Measurements from ENCODE around the gene TRPM6.
"Not testable (repeated sequence)": the region's sequence is repeated elsewhere in the genome, so short reads cannot be mapped to it uniquely, and the experiment has no call there.

Gene TRPM6

DNA sequence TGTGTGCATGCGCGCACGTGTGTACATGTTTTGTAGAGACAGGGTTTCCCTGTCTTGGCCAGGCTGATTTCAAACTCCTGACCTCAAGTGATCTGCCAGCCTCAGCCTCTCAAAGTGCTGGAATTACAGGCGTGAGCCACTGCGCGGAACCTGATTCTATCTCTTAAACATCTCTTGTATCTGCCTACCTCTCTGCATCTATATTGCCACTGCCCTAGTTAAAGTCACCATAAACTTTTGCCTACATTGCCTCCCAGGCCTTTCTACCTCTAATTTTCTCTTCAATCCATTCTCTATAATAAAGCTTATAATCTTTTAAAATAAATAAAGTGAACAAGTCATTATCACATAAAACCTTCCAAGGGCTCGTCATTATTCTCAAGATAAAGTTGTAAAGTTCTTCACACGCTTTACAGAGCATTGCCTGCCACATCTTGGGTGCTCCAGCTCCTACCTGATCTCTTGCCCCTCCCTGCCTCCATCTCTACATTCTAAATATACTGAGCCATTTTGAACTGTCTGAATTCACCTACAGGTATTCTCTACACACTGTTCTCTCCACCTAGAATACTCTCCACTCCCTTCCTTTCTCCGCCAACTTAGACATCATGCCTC is 15.0 kb downstream of the TRPM6 start:
- in situ Hi-C loops (cut with HindIII; ENCODE audit: low pct_unique_long_range_greater_than_20kb, low sequenced_read_pairs) = no loop called here
- no peak for DNase-seq (ENCODE audit: low read depth in 1 of 2, low spot score in 1 of 2)
- no peak for TF ChIP-seq JUND (IDR thresholded peaks at IDR 0.05; ENCODE audit: low read depth)

DNA sequence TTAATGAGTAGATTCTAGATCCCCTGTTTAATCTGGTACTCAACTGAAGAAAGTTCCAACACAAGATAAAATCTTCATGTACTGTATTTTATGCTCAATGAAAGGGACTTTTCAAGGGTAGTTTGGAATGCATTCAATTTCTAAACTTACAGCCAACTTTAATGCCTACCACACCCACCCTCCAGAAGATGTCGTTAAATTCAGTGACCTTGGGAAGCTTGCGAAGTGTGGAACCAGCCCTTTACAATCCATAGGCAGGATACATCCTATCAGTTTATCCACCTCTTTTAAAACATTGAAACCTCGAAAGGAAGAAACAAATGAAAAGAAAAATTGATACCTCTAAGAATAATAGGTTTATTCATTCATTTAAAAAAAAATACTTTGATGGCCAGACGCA is 20.2 kb downstream of the TRPM6 start:
- in situ Hi-C loops (cut with HindIII; ENCODE audit: low pct_unique_long_range_greater_than_20kb, low sequenced_read_pairs) = no loop called here
- DNase-seq (ENCODE audit: low read depth in 1 of 2, low spot score in 1 of 2) = no peak
- TF ChIP-seq JUND (IDR thresholded peaks at IDR 0.05; ENCODE audit: low read depth) = no peak

DNA sequence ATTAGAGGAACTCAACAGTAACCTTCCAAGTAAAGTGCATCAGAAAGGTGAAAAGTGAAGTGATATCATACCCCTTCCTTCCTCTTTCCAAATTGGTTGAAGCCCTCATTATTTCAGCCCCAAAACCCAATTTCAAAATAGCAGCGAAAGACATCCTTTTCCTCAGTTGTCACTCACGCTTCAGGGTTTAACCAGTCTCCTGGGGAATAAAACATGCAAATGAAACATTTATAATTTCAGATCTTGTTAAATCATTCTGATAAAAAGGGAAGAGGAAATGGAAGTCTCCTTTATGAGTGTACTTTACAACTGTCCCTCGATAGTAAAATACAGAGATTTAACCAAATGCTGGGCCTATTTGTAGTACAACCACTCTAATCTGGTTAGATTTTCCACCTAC is 22.5 kb downstream of the TRPM6 start:
- no peak for DNase-seq (ENCODE audit: low read depth in 1 of 2, low spot score in 1 of 2)
- no peak for TF ChIP-seq JUND (IDR thresholded peaks at IDR 0.05; ENCODE audit: low read depth)

DNA sequence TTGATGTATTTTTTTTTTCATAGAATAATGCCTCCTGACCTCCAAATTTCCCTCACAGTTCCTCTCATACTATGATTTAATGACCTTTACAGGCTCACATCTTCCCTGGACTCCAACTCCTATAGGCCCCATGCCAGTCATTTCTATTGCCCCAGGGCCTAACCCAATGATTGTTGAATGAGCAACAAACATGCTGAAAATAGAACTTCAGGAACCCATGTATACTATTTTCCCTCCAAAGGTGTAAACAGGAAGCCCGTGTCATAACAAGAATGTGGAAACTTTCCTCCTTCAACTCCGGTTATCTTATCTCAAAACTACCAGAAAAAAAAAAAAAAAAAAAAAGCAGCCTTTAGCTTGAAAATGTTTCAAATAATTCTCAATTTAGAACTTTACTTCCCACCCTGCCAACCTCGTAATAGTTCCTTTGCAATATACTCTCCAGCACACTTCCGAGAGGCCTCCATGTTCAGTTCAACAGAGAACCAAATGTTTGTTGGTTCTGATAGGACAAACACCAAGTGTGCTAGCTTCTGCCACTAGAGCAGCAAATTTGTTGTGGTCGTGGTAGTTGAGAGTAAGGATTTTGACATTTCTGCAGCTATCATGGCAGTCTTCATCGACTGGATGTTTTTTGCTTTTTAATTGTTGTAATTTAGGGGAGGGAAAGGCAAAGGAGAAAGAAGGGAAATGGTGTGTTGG is 25.8 kb downstream of the TRPM6 start:
- in situ Hi-C loops (cut with HindIII; ENCODE audit: low pct_unique_long_range_greater_than_20kb, low sequenced_read_pairs) = no loop called here
- peak in 1 of 2 experiments; percentile 9 for DNase-seq (ENCODE audit: low read depth in 1 of 2, low spot score in 1 of 2)
- TF ChIP-seq JUND (IDR thresholded peaks at IDR 0.05; ENCODE audit: low read depth) = no peak

More for the DNA sequence above, 22.5 kb downstream of the TRPM6 start:
- in situ Hi-C loops (cut with HindIII; ENCODE audit: low pct_unique_long_range_greater_than_20kb, low sequenced_read_pairs) = no loop called here

DNA sequence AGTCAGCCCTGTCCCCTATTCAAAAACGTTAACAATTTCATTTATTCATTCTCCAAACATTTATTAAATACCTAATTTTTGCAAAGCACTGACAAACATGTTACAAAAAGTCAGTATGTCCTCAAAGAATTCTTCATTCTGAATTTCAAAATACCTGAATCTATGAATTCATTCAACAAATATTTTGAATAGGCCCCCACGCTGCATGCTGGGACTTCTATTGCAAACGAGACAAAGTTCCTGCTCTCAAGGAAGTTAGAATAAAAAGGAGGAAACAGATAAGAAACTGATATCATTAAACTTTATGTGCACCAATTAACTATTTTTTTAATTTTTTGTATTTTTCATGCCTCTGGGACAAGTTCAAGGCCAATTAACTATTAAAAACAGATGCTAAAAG is 26.6 kb downstream of the TRPM6 start:
- no peak for DNase-seq (ENCODE audit: low read depth in 1 of 2, low spot score in 1 of 2)
- in situ Hi-C loops (cut with HindIII; ENCODE audit: low pct_unique_long_range_greater_than_20kb, low sequenced_read_pairs) = no loop called here
- no peak for TF ChIP-seq JUND (IDR thresholded peaks at IDR 0.05; ENCODE audit: low read depth)

DNA sequence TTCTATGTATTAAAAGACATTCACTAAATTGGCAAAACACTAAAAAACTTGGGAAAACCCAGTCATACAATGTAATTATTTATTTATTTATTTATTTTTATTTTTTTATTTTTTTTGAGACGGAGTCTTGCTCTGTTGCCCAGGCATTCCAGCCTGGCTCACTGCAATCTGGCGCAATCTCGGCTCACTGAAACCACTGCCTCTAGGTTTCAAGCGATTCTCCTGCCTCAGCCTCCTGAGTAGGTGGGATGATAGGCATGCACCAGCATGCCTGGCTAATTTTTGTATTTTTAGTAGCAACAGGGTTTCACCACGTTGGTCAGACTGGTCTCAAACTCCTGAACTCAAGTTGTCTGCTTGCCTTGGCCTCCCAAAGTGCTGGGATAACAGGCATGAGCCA is 27.5 kb downstream of the TRPM6 start:
- in situ Hi-C loops (cut with HindIII; ENCODE audit: low pct_unique_long_range_greater_than_20kb, low sequenced_read_pairs); DNase-seq (ENCODE audit: low read depth in 1 of 2, low spot score in 1 of 2): not testable (repeated sequence)

DNA sequence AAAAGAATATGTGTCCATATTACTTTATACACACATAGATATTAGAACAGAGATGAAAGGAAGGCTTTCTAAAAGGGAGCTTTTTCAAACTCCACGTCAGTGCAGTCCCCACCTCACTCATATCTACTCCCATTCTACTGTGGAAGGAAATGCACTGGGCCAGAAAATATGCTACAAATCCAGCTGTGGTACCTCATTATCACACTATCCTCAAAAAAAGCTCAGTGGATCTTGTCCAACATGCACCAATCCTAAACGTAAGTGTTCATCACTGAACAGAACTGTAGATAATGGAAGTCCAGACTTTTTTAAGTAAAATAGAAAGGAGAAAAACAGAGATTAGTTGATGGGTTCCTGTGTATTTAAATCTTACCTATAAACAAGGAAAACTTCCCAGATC is 27.9 kb downstream of the TRPM6 start:
- no peak for TF ChIP-seq JUND (IDR thresholded peaks at IDR 0.05; ENCODE audit: low read depth)
- in situ Hi-C loops (cut with HindIII; ENCODE audit: low pct_unique_long_range_greater_than_20kb, low sequenced_read_pairs) = no loop called here
- DNase-seq (ENCODE audit: low read depth in 1 of 2, low spot score in 1 of 2) = no peak

DNA sequence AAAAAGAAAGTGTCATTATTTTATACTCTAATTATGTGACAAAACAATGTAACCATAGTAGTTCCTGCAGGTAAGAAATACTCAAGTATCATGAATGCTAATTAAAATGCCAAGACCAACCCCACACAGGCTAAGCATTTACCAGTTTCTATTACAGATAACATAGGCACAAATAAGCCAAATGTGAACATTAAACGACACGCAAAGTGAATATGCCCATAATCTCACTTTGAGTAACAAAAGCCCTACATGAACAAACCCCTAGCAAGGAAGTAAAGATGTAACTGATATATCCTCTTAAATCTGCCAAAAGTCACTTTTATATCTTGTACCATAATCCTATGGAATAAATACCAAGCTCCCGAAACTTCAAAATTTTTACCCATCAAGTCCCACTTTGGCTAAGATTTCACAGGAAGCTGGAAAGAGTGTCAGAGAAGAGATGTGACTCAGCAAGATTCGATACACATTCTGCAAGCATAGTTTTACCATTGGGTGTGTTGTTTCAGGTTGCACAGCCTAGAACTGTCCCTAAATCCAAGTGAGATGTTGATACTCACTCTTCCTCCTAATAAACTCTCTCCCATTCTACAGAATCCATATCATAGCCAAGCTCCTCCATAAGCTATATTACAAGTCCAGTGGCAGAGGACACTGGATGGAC is 28.8 kb downstream of the TRPM6 start:
- no peak for DNase-seq (ENCODE audit: low read depth in 1 of 2, low spot score in 1 of 2)

DNA sequence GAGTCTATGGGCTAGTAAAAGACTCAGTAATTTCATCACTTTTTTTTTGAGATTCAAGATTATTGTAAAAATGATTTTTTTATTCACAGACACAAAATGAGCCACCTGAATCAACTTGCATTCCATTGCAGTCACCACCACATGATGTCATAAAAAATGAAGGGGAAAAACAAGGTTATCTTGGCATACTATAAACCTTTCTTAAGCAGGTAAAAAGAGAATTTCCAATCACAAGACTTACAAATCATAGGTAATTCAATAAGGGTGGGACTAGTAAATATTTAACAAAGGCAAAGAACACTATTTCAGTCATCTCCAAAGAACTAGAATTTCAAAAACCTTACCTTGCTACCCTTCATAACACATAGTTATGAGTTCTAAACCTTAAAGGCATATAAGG is 30.7 kb downstream of the TRPM6 start:
- DNase-seq (ENCODE audit: low read depth in 1 of 2, low spot score in 1 of 2) = no peak
- in situ Hi-C loops (cut with HindIII; ENCODE audit: low pct_unique_long_range_greater_than_20kb, low sequenced_read_pairs) = no loop called here
- no peak for TF ChIP-seq JUND (IDR thresholded peaks at IDR 0.05; ENCODE audit: low read depth)

More for the DNA sequence above, 28.8 kb downstream of the TRPM6 start:
- no peak for TF ChIP-seq JUND (IDR thresholded peaks at IDR 0.05; ENCODE audit: low read depth)
- in situ Hi-C loops (cut with HindIII; ENCODE audit: low pct_unique_long_range_greater_than_20kb, low sequenced_read_pairs) = no loop called here

DNA sequence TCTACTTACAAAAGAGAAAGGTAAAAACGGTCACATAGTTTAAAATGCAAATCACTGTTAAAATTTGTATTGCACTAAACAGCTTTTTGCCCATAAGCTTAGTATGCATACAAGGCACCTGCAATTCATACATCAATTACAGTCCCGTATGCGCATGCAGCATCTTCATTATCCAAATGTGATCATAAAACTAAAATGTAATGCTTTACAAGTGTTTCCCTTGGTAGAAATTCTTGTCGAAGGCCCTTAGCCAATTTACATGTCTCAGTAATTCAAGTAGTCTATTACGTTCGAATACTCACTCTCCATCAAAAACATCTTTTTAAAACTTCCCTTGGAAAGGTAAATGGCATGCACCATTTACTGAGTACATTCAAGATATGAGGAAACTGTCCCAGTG is 32.6 kb downstream of the TRPM6 start:
- no peak for DNase-seq (ENCODE audit: low read depth in 1 of 2, low spot score in 1 of 2)
- TF ChIP-seq JUND (IDR thresholded peaks at IDR 0.05; ENCODE audit: low read depth) = no peak
- in situ Hi-C loops (cut with HindIII; ENCODE audit: low pct_unique_long_range_greater_than_20kb, low sequenced_read_pairs) = no loop called here

DNA sequence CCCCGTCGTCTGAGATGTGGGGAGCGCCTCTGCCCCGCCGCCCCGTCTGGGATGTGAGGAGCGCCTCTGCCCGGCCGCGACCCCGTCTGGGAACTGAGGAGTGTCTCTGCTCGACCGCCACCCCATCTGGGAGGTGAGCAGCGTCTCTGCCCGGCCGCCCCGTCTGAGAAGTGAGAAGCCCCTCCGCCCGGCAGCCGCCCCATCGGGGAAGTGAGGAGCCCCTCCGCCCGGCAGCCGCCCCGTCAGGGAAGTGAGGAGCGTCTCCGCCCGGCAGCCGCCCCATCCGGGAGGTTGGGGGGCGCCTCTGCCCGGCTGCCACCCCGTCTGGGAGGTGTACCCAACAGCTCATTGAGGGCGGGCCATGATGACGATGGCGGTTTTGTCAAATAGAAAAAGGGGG is 34.7 kb downstream of the TRPM6 start:
- DNase-seq (ENCODE audit: low read depth in 1 of 2, low spot score in 1 of 2); in situ Hi-C loops (cut with HindIII; ENCODE audit: low pct_unique_long_range_greater_than_20kb, low sequenced_read_pairs): not testable (repeated sequence)

DNA sequence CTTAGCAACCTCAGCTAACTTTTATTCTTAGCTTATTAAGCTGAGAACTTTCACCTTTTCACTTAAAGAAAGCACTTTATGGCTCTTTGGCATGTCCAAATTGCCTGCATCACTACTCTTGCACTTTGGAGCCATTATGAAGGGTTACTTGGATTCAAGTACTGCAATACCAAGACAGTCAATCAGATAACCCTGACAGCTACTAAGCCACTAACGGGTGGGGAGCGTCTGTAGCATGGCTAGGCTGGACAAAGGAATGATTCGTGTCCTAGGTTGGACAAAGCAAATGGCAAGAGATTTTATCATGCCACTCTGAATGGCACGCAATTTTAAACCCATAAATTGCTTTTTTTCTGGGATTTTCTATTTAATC is 39.6 kb downstream of the TRPM6 start:
- TF ChIP-seq JUND (IDR thresholded peaks at IDR 0.05; ENCODE audit: low read depth) = no peak
- in situ Hi-C loops (cut with HindIII; ENCODE audit: low pct_unique_long_range_greater_than_20kb, low sequenced_read_pairs) = no loop called here
- DNase-seq (ENCODE audit: low read depth in 1 of 2, low spot score in 1 of 2) = no peak

DNA sequence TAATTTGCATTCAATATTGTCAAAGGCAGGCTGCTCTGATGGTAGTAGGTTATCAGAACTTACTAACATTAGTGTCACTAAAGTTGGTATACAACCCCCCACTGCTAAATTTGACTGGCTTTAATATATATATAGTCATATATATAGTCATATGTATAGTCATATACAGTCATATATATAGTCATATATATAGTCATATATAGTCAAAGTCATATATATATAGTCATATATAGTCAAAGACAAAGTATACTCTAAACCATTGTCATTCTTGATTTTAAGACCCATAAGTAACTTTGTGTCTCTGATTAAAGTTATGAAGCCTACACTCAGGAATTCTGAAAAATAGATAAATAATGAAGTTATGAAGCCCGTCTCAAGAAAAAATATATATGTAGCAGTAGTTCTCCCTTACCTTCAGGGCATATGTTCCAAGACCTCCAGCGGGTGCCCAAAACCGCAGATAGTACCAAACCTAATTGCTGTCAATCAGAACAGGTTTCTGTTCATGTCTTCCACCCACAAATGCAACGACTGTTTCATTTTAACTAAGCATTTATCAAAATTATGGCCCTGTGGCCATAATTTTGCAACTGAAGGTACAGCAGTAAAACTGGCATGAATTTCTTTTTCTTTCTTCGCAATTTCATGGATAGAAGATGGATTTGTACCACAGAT is 40.1 kb downstream of the TRPM6 start:
- no peak for TF ChIP-seq JUND (IDR thresholded peaks at IDR 0.05; ENCODE audit: low read depth)
- no peak for DNase-seq (ENCODE audit: low read depth in 1 of 2, low spot score in 1 of 2)
- in situ Hi-C loops (cut with HindIII; ENCODE audit: low pct_unique_long_range_greater_than_20kb, low sequenced_read_pairs) = no loop called here
